Measurements from ENCODE around the gene TRIM6. TPM values are rescaled to one million over a fixed set of nuclear protein-coding genes. Genes with fewer than 3 reads are reported as not detected.

The TRIM6 gene
- total and polyA plus RNA-seq, 9 of the 15 experiments (the other 6 are each of a cell fraction or from before 2014, with no cell fraction given) = 5.0 to 11.8 (median 8.7) TPM

DNA sequence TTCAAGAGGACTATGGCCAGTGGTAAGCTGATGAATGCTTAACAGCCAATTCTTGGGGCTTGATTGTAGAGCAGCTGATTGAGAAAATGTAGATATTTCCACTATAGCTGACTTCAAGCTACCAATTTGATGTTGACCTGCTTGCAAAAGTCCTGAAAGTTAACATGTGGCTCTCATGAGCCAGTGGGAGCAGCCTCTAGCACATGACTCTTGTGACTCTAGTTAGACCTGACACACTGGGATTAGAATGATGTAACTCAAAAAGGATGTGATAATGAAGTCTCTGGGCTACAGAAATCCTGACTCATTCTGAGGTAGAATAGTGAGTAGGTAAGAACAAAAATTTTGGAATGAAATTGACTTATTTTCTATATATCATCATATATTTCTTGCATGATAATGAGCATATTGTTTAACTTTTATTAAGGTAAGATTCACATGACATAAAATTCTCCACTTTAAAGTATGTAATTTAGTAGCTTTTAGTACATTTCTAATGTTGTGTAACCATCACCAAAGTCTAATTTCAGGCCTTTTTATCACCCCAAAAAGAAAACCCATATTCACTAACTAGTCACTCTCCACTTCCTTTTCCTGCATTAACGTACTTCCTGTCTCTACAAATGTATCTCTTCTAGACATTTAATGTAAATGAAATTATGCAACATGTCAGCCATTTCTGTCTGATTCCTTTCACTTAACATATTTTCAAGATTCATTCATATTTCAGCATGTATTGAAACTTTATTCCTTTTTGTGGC is 32.0 kb upstream of the TRIM6 start (continued):
- TF ChIP-seq ZNF668 (CRISPR knock-in tag; IDR thresholded peaks at IDR 0.05) = no peak
- TF ChIP-seq YY1 (IDR thresholded peaks at IDR 0.05; ENCODE audit: borderline replicate concordance in 1 of 3, control insufficient read depth in 1 of 3, extremely low read depth in 1 of 3, insufficient read depth in 3 of 3, insufficient read length in 1 of 3, insufficient replicate concordance in 2 of 3, low read depth in 1 of 3, low read length in 2 of 3) = no peak
- no peak for TF ChIP-seq ZNF444 (CRISPR knock-in tag; IDR thresholded peaks at IDR 0.05)
- TF ChIP-seq, protein P1, sequence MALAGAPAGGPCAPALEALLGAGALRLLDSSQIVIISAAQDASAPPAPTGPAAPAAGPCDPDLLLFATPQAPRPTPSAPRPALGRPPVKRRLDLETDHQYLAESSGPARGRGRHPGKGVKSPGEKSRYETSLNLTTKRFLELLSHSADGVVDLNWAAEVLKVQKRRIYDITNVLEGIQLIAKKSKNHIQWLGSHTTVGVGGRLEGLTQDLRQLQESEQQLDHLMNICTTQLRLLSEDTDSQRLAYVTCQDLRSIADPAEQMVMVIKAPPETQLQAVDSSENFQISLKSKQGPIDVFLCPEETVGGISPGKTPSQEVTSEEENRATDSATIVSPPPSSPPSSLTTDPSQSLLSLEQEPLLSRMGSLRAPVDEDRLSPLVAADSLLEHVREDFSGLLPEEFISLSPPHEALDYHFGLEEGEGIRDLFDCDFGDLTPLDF (CRISPR knock-in tag; IDR thresholded peaks at IDR 0.05) = no peak
- TF ChIP-seq POLR3G (IDR thresholded peaks at IDR 0.05; ENCODE audit: extremely low read depth, insufficient read length, insufficient replicate concordance) = no peak
- no peak for TF ChIP-seq PTBP1 (IDR thresholded peaks at IDR 0.05; ENCODE audit: low read depth, low read length)
- no peak for TF ChIP-seq ZFP36 (IDR thresholded peaks at IDR 0.05; ENCODE audit: low read depth, low read length, partially characterized antibody)
- TF ChIP-seq CBX8 (IDR thresholded peaks at IDR 0.05; ENCODE audit: borderline replicate concordance, extremely low read depth, low read depth, low read length, poor library complexity, severe bottlenecking) = no peak
- TF ChIP-seq TSC22D4 (tag; IDR thresholded peaks at IDR 0.05) = no peak
- peak; percentile 50 for TF ChIP-seq CXXC5 (CRISPR knock-in tag; IDR thresholded peaks at IDR 0.05)
- TF ChIP-seq GABPA (tag; conservative IDR thresholded peaks at IDR 0.05; ENCODE audit: low read depth) = peak; percentile 50; the same call in 1 of the 2 replicates
- TF ChIP-seq, protein P2, sequence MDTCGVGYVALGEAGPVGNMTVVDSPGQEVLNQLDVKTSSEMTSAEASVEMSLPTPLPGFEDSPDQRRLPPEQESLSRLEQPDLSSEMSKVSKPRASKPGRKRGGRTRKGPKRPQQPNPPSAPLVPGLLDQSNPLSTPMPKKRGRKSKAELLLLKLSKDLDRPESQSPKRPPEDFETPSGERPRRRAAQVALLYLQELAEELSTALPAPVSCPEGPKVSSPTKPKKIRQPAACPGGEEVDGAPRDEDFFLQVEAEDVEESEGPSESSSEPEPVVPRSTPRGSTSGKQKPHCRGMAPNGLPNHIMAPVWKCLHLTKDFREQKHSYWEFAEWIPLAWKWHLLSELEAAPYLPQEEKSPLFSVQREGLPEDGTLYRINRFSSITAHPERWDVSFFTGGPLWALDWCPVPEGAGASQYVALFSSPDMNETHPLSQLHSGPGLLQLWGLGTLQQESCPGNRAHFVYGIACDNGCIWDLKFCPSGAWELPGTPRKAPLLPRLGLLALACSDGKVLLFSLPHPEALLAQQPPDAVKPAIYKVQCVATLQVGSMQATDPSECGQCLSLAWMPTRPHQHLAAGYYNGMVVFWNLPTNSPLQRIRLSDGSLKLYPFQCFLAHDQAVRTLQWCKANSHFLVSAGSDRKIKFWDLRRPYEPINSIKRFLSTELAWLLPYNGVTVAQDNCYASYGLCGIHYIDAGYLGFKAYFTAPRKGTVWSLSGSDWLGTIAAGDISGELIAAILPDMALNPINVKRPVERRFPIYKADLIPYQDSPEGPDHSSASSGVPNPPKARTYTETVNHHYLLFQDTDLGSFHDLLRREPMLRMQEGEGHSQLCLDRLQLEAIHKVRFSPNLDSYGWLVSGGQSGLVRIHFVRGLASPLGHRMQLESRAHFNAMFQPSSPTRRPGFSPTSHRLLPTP (IDR thresholded peaks at IDR 0.05; ENCODE audit: borderline replicate concordance, extremely low read depth, insufficient read length) = no peak
- TF ChIP-seq, protein P3, sequence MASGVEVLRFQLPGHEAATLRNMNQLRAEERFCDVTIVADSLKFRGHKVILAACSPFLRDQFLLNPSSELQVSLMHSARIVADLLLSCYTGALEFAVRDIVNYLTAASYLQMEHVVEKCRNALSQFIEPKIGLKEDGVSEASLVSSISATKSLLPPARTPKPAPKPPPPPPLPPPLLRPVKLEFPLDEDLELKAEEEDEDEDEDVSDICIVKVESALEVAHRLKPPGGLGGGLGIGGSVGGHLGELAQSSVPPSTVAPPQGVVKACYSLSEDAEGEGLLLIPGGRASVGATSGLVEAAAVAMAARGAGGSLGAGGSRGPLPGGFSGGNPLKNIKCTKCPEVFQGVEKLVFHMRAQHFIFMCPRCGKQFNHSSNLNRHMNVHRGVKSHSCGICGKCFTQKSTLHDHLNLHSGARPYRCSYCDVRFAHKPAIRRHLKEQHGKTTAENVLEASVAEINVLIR (CRISPR knock-in tag; IDR thresholded peaks at IDR 0.05) = no peak
- peak; percentile 49; the same call in 1 of the 2 replicates for TF ChIP-seq ATF7 (IDR thresholded peaks at IDR 0.05)
- TF ChIP-seq, protein P4, sequence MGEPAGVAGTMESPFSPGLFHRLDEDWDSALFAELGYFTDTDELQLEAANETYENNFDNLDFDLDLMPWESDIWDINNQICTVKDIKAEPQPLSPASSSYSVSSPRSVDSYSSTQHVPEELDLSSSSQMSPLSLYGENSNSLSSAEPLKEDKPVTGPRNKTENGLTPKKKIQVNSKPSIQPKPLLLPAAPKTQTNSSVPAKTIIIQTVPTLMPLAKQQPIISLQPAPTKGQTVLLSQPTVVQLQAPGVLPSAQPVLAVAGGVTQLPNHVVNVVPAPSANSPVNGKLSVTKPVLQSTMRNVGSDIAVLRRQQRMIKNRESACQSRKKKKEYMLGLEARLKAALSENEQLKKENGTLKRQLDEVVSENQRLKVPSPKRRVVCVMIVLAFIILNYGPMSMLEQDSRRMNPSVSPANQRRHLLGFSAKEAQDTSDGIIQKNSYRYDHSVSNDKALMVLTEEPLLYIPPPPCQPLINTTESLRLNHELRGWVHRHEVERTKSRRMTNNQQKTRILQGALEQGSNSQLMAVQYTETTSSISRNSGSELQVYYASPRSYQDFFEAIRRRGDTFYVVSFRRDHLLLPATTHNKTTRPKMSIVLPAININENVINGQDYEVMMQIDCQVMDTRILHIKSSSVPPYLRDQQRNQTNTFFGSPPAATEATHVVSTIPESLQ (CRISPR knock-in tag; IDR thresholded peaks at IDR 0.05) = no peak
